HG03103 (cell line): ENCODE measurements around the gene USP6NL.

Source experiments
- ATAC-seq: cut with Tn5 transposase; IDR thresholded peaks from one replicate; pipeline ENCODE4 v1.9.1; 2021; ENCODE audit warnings: low read depth; ENCODE audit not compliant: unreplicated experiment

Gene USP6NL

DNA sequence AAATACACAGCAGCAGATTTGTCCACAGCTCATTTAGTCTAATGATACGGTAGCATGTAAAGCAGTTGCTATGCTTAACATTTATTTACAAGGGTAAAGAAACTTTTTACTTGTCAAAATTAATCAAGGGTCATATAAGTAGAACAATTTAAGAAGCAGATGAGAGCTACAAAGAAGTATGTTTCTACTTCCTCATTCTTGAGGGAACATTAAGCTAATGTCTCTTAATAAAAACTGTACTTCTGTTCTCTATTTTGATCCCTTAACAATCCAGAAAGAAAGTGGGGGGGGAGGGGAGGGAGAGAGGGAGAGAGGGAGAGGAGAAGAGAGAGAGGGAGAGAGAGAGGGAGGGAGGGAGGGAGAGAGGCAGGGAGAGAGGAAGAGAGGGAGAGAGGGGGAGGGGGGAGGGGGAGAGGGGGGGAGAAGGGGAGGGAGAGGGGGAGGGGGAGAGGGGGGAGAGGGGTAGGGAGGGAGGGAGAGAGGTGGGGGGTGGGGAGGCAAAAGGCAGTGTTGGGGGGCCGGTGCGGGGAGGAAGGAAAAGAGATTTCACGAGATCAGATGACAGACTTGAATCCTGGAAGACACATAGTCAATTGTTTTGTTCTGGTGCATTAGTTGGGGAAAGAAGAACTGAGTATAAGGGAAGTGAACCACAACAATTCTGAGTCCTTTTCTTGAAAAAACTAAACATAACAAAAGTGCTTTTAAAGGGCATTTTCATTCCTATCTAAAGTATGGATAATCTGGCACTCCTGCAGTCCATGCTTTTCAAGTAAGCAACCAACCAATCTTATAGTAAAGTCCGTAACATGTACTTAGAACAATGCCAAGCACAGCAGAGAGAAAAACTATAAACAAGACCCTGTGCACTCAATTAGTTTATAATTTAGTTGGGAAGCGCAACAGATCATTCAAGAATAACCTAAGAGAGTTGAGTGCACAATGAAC lies 128.0 kb downstream of the USP6NL start:
- ATAC-seq: no peak

DNA sequence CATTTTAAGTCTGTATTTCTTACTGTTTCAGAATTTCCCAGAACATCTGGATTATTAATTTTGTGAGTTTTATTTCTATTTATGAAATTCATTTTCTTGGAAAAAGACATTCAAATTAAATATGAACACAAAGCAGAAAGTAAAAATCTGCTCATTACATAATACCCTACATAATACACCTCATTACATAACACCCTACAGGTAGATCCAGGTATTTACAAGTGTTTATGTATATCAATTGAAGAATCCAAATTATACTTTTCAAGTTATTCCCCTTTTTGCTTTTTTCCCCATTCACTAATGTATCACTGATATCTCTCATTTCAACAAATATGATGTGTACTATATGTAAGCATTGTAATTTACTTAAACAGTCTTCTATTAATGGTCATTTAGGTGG lies 129.1 kb downstream of the USP6NL start:
- ATAC-seq: no peak

DNA sequence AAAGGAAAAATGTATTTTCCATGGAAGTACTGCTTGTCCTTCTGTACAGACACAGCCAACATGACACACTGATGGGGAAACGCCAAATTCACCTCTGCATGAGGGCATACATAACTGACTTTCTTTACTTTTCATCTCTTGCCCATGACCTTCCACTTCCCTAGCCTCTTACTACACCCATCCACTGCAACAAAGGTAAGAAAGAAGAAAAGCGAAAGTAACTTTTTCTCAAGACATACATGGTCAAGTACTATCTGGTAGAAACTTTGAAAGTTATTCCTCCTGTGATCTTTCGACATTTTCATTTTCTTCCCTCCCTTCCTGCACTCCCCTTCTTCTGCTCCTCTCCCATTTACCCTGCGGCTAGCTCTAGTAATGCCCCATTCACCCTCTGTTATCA lies 130.8 kb downstream of the USP6NL start:
- no peak for ATAC-seq

DNA sequence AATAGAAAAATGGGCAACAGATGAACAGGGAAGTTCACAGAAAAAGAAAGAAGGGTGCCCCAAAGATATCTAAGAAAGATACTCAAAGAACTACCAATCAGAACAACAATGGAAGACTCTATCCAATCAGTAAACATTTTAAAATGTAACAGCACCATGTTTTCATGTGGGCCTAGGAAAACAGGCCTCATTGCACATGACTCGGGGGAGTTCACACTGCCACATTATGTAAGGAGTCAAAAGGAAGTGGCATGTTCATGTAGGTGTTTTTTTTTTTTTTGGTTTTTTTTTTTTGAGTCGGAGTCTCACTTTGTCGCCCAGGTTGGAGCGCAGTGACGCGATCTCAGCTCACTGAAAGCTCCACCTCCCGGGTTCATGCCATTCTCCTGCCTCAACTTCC lies 132.2 kb downstream of the USP6NL start:
- ATAC-seq: no peak

DNA sequence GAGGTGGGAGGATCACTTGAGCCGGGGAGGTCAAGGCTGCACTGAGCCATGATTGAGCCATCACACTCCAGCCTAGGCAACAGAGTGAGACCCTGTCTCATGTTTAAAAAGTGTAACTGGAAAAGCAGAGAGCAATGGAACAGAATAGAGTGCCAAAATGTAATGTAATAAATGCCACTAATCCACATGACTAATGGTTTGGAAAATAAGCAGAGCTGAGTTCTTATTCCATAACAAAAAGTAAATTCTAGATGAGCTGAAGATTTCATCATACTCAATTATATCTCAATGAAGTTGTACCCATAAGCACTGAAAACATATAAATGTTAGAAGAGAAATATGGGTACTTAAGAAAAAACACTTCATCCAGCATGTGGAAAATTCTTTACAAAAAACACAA lies 132.6 kb downstream of the USP6NL start:
- no peak for ATAC-seq

DNA sequence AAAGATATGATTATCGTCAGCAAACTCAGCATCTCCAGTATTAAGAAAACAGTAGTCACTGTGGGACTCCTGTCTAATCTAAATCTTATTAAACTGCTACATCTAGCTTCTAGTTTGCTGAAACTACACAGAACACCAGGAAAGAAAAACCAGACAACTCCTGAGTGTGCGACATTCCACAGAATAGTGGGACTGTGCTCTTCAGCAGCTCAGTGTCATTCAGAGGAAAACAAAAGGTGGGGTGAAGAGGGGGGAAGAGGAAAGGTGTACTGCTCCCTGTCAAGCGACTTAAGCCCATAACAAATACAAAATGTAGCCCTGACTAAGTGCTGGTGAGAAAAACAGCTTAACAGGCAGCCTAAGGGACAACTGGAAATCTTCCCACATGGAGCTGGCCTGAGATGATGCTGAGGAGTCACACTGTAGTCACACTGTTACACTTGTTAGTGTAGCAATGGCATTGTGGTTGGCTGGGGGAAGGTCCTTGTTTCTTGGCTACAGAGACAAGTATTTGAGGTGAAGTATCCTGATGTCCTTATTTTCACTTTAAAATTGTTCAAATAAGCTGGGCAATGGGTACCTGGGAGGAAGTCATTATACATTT lies 135.5 kb downstream of the USP6NL start:
- no peak for ATAC-seq

DNA sequence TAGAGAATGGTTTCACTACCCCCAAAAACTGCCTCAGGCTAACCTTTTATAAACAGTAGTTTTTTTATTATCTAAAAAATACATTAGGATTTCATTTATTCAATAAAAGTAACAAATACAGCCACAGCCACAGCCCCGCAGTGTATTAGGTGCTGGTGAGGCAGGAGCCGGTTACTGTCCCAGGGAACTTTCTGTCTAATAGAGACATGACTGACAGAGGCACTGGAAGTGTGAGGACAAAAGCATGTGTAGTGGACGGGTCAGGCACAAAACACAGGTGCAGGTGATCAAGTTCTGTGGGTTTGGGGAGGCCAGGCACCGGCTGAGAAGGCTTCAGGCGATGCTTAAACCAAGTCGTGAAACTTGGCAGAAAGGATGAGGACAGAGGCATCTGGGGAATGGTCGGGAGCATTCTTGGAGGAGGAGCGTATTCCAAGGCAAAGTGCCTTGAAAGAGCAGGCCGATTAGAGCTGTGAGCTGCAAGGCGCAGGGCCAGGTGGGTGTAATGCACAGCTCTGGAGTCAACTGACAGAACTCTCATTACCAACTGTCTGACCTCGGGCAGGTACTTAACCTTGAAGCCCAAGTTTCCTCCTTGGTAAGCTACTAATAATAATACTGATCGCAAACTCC lies 138.2 kb downstream of the USP6NL start:
- no peak for ATAC-seq

DNA sequence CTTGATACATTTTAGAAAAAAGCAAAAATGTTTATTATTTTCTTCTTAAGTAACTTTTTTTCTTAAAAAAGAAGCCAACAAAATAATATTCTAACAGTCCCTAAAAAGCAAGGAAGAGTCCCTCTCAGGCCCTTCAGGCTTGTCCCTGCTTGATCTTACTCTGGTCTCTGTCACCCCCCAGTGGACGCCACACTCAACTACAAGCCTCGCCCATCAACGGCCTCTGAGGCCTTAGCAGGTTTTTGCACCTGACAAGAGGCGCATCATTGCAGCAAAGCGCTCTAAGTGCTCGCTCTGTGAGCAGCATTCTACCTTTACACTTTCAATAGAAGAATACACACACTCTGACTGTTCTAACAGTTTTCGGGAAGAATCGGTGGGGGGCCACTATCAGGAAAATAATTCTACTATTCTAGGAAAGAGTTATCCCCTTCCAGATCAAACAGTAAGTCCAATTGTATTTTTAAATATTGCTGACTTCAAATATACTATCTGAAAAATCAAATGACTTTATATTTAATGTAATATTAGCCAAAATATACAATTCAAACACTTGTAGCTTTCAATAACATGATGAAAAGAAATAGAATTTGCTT lies 139.2 kb downstream of the USP6NL start:
- ATAC-seq: peak; percentile 77

DNA sequence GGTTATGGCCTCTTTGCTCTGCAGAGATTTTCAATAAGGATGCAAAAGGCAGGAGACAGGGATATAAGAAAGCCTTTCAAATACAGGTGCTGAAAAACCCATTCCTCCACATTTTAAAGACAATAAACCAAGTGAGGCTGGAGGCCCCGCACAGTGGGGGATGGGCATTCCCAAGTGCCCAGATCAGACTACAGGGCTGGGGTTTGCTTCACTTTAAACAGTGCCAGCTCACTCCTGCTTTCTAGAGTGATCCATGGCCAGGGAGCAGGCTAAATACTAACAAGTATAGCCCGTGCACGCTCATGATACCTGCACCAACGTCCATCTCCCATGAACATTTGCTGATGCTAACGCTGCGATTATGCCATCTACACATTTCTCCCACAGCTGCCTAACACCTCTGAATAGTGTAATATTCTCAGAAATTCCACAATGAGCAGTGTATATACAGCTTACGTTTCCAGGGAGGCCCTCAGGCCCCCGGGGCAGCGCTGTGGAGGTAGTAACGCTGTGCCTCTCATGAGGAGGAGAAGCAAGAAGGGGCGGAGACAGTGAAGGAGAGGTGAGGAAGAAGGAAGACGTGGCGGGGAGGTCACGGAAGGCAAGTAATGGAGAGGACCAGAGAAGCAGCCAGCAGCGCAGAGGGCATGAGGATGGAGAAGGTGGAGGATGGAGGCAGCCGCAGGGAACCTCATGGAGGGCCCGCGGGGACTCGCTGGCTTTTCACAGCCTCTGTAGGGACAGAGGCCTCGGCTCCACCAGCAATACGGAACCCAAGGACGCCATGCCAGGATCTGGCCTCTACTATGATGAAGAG lies 141.7 kb downstream of the USP6NL start:
- no peak for ATAC-seq

DNA sequence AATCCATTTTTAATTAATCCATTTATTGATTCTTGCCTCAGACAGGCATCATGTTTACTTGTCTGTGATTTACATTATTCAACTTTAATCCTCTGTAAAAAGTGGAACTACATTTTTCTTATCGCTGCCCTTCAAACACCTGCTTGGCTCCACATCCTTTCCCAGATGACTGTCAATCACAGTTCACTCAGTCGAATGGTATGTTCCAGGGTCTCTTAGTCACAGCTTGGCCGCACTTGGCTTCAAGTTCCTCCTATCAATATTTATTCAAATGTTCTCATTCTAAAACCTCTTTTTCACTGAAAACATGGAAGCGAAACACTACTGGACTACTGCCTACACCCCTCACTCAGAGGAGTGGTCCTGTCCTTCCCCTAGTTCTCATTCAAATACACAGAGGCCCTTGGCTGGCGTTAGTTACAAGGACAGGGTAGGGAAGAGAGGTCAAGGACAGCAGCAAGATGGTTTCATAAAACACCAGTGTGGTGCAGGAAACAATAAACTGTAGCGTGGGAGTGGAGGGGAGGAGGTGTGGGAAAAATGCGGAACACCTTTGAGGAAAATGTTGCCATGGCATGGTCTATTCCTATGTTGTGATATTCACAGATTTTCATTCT lies 143.2 kb downstream of the USP6NL start:
- ATAC-seq: no peak

DNA sequence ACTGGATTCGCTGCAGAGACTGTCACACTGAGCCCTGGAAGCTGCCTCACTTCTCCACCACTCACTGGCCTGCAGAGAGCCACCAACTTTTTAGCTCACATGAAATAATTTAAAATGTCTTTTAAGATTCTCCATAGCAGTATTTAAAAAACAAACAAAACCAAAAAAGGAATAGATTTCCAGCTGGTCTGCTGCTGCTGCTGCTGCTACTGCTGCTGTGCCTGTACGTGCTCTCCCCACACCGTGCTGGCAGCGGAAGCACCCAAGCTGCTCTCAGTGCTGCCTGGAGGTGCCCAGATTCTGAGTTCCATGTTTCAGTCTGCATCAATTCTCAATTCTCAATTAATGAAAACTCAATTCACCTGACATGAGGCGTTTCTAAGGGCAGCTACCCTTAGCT lies 146.0 kb downstream of the USP6NL start:
- ATAC-seq: no peak

DNA sequence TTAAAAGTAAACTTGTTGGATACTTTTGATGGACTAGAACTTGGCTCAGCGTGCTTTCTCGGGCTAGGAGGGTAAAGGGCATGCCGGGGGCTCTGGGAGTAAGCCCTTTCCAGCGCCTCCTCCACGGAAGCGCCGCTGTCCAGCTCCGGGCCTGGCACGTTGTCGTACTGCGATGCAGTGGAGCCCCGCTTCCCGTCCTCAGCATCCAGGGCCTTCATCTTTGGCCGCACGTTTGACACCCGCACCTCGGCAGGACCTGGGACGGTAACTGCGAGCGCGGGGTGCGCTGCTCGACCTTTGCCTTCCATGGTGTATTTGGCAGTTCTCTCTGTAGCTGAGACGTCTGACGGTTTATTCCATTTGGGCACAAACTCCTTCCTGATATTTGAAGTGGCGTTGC lies 148.3 kb downstream of the USP6NL start:
- ATAC-seq: no peak

DNA sequence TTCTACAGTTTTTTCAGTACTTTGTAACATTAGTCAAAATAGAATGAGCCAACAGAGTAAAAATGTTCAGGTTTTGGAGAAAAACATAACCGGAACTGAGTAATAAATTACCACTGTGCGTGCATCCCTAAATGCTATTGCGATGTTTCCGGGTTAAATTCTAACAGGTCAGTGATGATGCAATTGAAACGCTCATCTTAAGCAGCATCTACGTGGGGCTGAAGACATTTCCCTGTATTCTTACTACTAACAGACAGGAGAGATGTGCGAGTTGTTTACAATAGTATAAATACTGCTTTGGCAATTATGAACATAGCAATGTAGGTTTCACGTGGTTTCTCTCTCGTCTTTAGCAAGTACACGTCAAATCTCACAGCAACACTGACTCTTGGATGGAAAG lies 149.4 kb downstream of the USP6NL start:
- no peak for ATAC-seq

DNA sequence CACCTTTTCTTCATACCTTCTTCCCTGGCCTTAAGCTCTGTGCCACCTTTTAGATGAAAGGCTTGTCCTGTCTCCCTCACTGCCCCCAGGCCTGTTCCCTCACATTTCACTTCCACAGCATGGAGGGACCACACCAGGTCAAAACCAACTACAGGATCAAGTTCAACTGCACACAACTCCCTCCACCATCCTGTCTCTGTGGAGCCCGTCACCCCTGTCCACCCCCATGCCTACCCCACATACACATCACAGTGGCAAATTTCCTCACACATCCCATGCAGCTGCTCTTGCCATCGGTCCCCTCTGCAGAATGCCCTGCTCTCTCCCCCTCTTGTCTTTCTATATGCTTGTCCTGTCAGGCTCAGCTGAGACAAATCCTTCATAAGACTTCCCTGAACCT lies 154.1 kb downstream of the USP6NL start:
- no peak for ATAC-seq

DNA sequence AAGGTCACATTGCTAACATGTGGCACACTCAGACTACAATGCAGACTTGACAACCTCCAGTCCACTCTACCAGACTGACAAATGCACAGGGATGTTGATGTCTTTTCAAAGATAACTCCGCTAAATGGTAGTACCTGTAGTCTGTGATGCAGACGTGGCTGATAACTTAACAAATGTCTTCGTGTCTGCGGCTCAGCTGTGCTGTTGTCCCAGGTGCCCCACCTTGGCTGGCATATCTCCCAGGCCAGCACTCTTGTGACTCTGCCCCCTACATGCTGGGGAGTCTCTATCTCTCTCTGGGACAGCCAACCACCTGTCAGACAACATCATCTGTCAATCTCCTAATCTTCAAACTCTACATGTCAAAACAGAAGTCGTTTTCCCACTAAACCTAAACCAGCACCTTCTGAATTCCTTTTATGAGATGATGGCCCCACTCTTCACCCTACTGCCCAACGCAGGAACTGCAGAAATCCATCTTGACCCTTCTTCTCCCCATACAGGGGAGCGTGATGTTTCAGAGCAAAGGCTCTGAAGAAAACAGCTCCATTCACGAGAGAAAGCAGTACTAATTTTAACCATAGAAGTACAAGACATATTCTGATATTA lies 156.4 kb downstream of the USP6NL start:
- ATAC-seq: no peak

DNA sequence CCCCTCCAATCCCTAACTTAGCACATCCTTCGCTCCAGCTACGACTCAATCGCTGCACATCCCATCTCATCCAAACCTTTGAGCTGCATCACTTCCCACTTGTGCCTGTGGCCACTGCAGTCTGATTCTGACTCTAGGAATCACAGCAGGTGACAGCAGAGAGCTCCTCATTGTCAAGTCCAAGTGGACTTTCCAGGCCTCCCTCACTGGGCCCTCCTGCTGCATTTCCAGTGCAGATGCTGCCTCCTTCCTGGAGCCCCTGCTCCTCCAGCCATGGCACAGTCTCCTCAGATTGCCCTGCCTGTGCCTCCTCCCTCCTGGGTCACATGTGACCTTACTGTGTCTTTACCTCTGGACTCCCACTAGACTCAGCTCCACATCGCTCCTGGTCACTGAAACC lies 157.3 kb downstream of the USP6NL start:
- no peak for ATAC-seq

DNA sequence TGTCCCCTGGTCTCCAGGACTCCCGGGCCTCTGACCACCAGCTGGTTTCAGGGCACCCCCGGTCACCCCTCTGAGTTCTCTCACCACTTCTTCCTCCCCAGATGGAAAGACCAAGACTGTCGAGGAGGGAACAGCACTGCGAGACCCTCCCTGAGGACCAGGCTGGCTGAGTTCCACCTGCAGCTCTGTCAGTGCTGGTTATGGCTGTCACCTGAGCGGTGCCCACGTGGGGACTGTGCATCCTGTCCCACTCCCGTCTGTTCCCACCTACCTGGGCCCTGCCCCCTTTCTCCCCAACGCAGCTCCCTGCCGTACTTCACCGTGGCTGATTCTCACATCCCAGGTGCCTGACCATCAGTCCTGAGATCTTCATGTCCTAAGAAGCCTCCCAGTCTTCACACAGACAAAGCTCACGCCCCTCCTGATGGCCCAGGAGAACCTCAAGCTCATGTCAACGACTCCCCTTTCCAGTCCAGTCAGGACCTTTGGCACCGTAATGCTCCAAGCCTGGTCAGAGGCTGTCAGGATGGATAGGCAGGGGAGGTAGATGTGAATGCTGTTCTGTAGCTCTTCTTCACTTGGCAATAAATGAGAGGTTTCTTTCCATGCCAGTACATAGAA lies 159.7 kb downstream of the USP6NL start:
- ATAC-seq: no peak

DNA sequence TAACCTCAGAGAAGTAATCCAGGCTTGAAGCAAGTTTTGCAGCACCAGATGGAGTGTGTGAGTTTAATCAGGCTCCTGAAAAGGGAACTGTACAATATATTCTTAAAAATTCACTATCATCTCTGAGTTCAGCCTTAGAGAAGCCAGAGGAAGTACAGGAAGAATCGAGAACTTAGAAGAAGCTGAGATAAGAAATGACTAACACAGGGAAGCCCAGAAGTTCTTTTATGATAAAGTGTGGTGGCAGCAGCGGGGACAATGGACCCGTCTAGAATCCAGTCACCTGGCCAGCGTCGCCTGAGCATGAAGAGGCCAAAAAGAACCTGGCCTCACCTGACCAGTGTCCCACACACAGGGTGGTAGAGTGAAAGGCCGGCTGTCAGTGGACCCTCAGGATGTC lies 161.0 kb downstream of the USP6NL start:
- no peak for ATAC-seq

DNA sequence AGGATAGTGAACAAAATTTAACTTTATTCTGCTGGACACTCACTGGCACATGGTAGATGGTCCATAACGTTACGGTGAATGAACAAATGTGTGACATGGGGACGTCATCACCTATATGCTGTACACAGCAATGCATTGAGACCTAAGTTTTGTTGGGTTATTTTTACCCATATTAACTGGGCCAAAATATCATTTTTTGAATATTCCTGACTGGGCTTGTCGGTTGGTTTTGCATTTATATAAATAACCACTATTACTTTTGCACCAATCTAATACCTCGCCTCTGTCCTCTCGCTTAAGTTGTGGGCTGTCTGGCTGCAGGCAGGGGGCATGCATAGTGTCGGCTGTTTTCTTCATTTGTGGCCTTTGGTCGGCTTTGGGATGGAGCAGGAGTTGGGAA lies 161.7 kb downstream of the USP6NL start:
- ATAC-seq: no peak
